ENCODE results near the gene CCDC51. TPM values are rescaled to one million over a fixed set of nuclear protein-coding genes. Genes with fewer than 3 reads are reported as not detected.

Gene CCDC51
- total and polyA plus RNA-seq, 2 of the 13 experiments (the other 11 are each of a cell fraction or from before 2014, with no cell fraction given) = 18.1 to 29.4 TPM

DNA sequence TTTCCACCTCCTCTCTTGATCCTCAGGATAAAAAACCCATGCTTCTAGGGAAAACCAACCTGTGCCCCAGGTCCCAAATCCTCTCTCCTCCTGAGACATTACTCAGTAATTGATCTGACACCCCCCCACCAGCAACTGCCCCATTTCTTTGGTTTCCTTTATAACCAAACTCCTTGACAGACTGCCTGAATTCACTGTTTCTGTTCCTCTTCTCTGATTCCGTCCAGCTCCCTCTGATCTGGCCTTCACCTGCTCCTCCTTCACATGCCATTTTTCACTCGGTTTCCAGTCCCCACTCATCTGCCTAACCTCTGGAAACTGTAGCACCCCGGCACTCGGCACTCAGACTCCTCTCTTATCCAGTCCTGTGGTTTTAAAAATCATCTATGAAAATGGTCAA is 2.1 kb downstream of the CCDC51 start:
- Histone ChIP-seq H3K27ac (ENCODE audit: extremely low read length, insufficient read depth, low read length) (no peak overlapping the region), H3K9me3 (ENCODE audit: low read length) (no peaks in the 10 kb centered on the region), H3K4me1 (ENCODE audit: insufficient read depth, low read length) (peaks cover 72% of the 10 kb centered on the region), H2AFZ (ENCODE audit: low read length) (no peak overlapping the region), H3K9ac (ENCODE audit: insufficient read depth, low read depth, low read length) (no peak overlapping the region), H3K4me2 (ENCODE audit: low read depth, low read length) (no peak overlapping the region), H3K79me2 (ENCODE audit: insufficient read depth, low read length) (peaks cover 32% of the 10 kb centered on the region), H3K27me3 (ENCODE audit: control insufficient read depth in 1 of 2, insufficient read depth in 2 of 2, low read length in 2 of 2) (no peaks in the 10 kb centered on the region; a peak in 1 of 5 replicates), H4K20me1 (ENCODE audit: insufficient read depth, low read length) (peaks cover 7% of the 10 kb centered on the region), H3K4me3 (replicated peaks in 1 of 3; ENCODE audit: insufficient read depth in 1 of 3, low read depth in 2 of 3, low read length in 3 of 3) (no peak overlapping the region), H3K36me3 (replicated peaks in 1 of 2; ENCODE audit: control insufficient read depth in 1 of 2, insufficient read depth in 2 of 2, low read length in 2 of 2) (peaks cover 0 to 11% of the 10 kb centered on the region in 2 experiments; a peak in 3 of 5 replicates)
- CTCF ChIA-PET (ENCODE audit: low intra/inter-chr PET ratio, low total read pairs) = no interaction called here
- TF ChIP-seq ZNF34 (CRISPR knock-in tag; IDR thresholded peaks at IDR 0.05; ENCODE audit: borderline replicate concordance) = no peak
- no peak for TF ChIP-seq ZIK1 (CRISPR knock-in tag; IDR thresholded peaks at IDR 0.05; ENCODE audit: borderline replicate concordance, low read depth)
- no peak for TF ChIP-seq IKZF1 (IDR thresholded peaks at IDR 0.05)
- TF ChIP-seq NFE2L2 (IDR thresholded peaks at IDR 0.05; ENCODE audit: low read length) = no peak
- no peak for TF ChIP-seq PAWR (CRISPR knock-in tag; IDR thresholded peaks at IDR 0.05; ENCODE audit: borderline replicate concordance)
- no peak for TF ChIP-seq ZNF138 (CRISPR knock-in tag; IDR thresholded peaks at IDR 0.05; ENCODE audit: low read depth)
- no peak for TF ChIP-seq ZNF235 (CRISPR knock-in tag; IDR thresholded peaks at IDR 0.05; ENCODE audit: borderline replicate concordance)
- no peak for TF ChIP-seq ZNF460 (CRISPR knock-in tag; IDR thresholded peaks at IDR 0.05; ENCODE audit: borderline replicate concordance)
- TF ChIP-seq HIVEP1 (CRISPR knock-in tag; IDR thresholded peaks at IDR 0.05) = no peak
- TF ChIP-seq, protein P1, sequence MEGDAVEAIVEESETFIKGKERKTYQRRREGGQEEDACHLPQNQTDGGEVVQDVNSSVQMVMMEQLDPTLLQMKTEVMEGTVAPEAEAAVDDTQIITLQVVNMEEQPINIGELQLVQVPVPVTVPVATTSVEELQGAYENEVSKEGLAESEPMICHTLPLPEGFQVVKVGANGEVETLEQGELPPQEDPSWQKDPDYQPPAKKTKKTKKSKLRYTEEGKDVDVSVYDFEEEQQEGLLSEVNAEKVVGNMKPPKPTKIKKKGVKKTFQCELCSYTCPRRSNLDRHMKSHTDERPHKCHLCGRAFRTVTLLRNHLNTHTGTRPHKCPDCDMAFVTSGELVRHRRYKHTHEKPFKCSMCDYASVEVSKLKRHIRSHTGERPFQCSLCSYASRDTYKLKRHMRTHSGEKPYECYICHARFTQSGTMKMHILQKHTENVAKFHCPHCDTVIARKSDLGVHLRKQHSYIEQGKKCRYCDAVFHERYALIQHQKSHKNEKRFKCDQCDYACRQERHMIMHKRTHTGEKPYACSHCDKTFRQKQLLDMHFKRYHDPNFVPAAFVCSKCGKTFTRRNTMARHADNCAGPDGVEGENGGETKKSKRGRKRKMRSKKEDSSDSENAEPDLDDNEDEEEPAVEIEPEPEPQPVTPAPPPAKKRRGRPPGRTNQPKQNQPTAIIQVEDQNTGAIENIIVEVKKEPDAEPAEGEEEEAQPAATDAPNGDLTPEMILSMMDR (CRISPR knock-in tag; IDR thresholded peaks at IDR 0.05) = no peak
- TF ChIP-seq AGO1 (IDR thresholded peaks at IDR 0.05; ENCODE audit: low read depth, low read length, poor library complexity, severe bottlenecking) = no peak
- TF ChIP-seq, protein P2, sequence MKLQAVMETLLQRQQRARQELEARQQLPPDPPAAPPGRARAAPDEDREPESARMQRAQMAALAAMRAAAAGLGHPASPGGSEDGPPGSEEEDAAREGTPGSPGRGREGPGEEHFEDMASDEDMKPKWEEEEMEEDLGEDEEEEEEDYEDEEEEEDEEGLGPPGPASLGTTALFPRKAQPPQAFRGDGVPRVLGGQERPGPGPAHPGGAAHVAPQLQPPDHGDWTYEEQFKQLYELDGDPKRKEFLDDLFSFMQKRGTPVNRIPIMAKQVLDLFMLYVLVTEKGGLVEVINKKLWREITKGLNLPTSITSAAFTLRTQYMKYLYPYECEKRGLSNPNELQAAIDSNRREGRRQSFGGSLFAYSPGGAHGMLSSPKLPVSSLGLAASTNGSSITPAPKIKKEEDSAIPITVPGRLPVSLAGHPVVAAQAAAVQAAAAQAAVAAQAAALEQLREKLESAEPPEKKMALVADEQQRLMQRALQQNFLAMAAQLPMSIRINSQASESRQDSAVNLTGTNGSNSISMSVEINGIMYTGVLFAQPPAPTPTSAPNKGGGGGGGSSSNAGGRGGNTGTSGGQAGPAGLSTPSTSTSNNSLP (IDR thresholded peaks at IDR 0.05; ENCODE audit: low read depth, low read length) = no peak
- TF ChIP-seq, protein P3, sequence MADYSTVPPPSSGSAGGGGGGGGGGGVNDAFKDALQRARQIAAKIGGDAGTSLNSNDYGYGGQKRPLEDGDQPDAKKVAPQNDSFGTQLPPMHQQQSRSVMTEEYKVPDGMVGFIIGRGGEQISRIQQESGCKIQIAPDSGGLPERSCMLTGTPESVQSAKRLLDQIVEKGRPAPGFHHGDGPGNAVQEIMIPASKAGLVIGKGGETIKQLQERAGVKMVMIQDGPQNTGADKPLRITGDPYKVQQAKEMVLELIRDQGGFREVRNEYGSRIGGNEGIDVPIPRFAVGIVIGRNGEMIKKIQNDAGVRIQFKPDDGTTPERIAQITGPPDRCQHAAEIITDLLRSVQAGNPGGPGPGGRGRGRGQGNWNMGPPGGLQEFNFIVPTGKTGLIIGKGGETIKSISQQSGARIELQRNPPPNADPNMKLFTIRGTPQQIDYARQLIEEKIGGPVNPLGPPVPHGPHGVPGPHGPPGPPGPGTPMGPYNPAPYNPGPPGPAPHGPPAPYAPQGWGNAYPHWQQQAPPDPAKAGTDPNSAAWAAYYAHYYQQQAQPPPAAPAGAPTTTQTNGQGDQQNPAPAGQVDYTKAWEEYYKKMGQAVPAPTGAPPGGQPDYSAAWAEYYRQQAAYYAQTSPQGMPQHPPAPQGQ (CRISPR knock-in tag; IDR thresholded peaks at IDR 0.05; ENCODE audit: borderline replicate concordance) = no peak
- no peak for TF ChIP-seq MAZ (IDR thresholded peaks at IDR 0.05; ENCODE audit: borderline replicate concordance, low read depth, low read length)
- no peak for TF ChIP-seq MAZ (CRISPR knock-in tag; IDR thresholded peaks at IDR 0.05; ENCODE audit: low read depth)
- DNase-seq (ENCODE audit: low spot score) (no peak), FAIRE-seq (no peak), ATAC-seq (no peak)
- intact Hi-C loops (cut with micrococcal nuclease; ENCODE audit: unreplicated experiment) (loop anchor here (2.0 kb wide), 1 partner anchor 205 kb away; no protein-coding TSS in a partner anchor), in situ Hi-C loops (cut with HindIII; ENCODE audit: extremely low pct_ligation_motif_present, low pct_unique_long_range_greater_than_20kb) (loop anchor here (5.0 kb wide), 3 partner anchors 36 to 206 kb away; no protein-coding TSS in a partner anchor)
- POLR2A ChIA-PET = interaction anchor here (1.0 to 2.7 kb wide), 2 partner anchors 9 to 36 kb away, joined by 4 to 14 read pairs; no protein-coding TSS in a partner anchor
- WGBS (ENCODE audit: low lambda C conversion rate) = 91% methylated on average over 4 of the region's 4 CpGs
- BruUV-seq (replicated peaks) = no TSS peak

Data from HepG2 (cell line).